ENCODE data around the gene RAB37.

Gene RAB37

GRCh38 chr17:74777901-74778515 lies 41.0 kb downstream of the RAB37 start:
- no peak for DNase-seq (ENCODE audit: low read depth)

GRCh38 chr17:74778960-74779359 lies 41.9 kb downstream of the RAB37 start:
- DNase-seq (ENCODE audit: low read depth) = no peak

GRCh38 chr17:74779501-74779900 lies 42.4 kb downstream of the RAB37 start:
- no peak for DNase-seq (ENCODE audit: low read depth)

- peak; percentile 45 for DNase-seq (ENCODE audit: low read depth)
Measured at GRCh38 chr17:74779948-74780400, 42.9 kb downstream of the RAB37 start.

- DNase-seq (ENCODE audit: low read depth) = no peak
Measured at GRCh38 chr17:74780443-74781238, 43.6 kb downstream of the RAB37 start.

- DNase-seq (ENCODE audit: low read depth) = no peak
Measured at GRCh38 chr17:74782571-74782970, 45.5 kb downstream of the RAB37 start.

- DNase-seq (ENCODE audit: low read depth) = no peak
Measured at GRCh38 chr17:74784125-74784810, 47.2 kb downstream of the RAB37 start.

GRCh38 chr17:74785096-74785980 lies 48.3 kb downstream of the RAB37 start:
- DNase-seq (ENCODE audit: low read depth) = no peak

GRCh38 chr17:74785981-74786360 lies 48.9 kb downstream of the RAB37 start:
- DNase-seq (ENCODE audit: low read depth) = no peak

- DNase-seq (ENCODE audit: low read depth) = no peak
Measured at GRCh38 chr17:74786431-74787055, 49.5 kb downstream of the RAB37 start.

- no peak for DNase-seq (ENCODE audit: low read depth)
Measured at GRCh38 chr17:74790161-74791058, 53.4 kb downstream of the RAB37 start.

GRCh38 chr17:74792586-74793105 lies 55.6 kb downstream of the RAB37 start:
- DNase-seq (ENCODE audit: low read depth) = no peak

GRCh38 chr17:74795327-74796020 lies 58.4 kb downstream of the RAB37 start:
- DNase-seq (ENCODE audit: low read depth) = no peak

GRCh38 chr17:74796211-74796610 lies 59.2 kb downstream of the RAB37 start:
- no peak for DNase-seq (ENCODE audit: low read depth)

GRCh38 chr17:74796866-74797265 lies 59.8 kb downstream of the RAB37 start:
- DNase-seq (ENCODE audit: low read depth) = no peak

Data from activated gamma-delta T cell treated with anti-CD3 and anti-CD28 coated beads, Interleukin-2, amount 50 U/mL, for 16 hours (primary cell).